ENCODE data around the gene TMEM117. TPM values are rescaled to one million over a fixed set of nuclear protein-coding genes. Genes with fewer than 3 reads are reported as not detected.

TMEM117 gene
- total and polyA plus RNA-seq, 8 donors, result 1.9 to 52.5 (median 8.0) TPM

DNA sequence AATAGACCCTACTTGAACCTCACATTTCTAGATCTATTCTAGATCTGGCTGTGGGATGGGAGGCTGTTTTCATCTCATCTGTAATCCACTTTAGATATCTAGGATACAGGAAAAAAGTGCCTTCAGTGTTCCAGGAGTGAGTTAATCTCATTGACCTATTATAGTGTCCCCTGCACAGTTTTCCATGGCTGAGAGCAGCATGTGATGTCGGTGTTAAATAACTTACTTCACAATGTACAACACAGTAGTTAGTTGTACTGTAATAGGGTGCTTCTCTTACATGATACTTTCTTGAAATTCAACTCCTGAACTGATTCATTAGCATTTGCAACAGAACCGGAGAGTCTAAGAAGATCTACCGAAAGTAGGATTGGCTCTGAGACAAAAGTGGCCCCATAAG lies 62.6 kb downstream of the TMEM117 start:
- H3K27me3 ChIP-seq, result no peaks in the 10 kb centered on the region
- no peaks in the 10 kb centered on the region for H3K36me3 ChIP-seq
- DNase-seq, result no peak
- WGBS, 5 donors, result 82 to 91% (median 90%) methylated on average over 3 of the region's 3 CpGs
- no peaks in the 10 kb centered on the region for H3K9me3 ChIP-seq
- H3K27ac ChIP-seq, result no peak overlapping the region
- intact Hi-C loops (cut with DNase I; ENCODE audit: low total_unique reads), result no loop called here
- no peaks in the 10 kb centered on the region for H3K4me1 ChIP-seq
- H3K4me3 ChIP-seq, result no peak overlapping the region
- TF ChIP-seq POLR2AphosphoS5 (IDR thresholded peaks at IDR 0.05) (no peak), EP300 (IDR thresholded peaks at IDR 0.05) (no peak), POLR2A (IDR thresholded peaks at IDR 0.05) (no peak)
- TF ChIP-seq, protein P1, sequence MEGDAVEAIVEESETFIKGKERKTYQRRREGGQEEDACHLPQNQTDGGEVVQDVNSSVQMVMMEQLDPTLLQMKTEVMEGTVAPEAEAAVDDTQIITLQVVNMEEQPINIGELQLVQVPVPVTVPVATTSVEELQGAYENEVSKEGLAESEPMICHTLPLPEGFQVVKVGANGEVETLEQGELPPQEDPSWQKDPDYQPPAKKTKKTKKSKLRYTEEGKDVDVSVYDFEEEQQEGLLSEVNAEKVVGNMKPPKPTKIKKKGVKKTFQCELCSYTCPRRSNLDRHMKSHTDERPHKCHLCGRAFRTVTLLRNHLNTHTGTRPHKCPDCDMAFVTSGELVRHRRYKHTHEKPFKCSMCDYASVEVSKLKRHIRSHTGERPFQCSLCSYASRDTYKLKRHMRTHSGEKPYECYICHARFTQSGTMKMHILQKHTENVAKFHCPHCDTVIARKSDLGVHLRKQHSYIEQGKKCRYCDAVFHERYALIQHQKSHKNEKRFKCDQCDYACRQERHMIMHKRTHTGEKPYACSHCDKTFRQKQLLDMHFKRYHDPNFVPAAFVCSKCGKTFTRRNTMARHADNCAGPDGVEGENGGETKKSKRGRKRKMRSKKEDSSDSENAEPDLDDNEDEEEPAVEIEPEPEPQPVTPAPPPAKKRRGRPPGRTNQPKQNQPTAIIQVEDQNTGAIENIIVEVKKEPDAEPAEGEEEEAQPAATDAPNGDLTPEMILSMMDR (IDR thresholded peaks at IDR 0.05), result no peak

DNA sequence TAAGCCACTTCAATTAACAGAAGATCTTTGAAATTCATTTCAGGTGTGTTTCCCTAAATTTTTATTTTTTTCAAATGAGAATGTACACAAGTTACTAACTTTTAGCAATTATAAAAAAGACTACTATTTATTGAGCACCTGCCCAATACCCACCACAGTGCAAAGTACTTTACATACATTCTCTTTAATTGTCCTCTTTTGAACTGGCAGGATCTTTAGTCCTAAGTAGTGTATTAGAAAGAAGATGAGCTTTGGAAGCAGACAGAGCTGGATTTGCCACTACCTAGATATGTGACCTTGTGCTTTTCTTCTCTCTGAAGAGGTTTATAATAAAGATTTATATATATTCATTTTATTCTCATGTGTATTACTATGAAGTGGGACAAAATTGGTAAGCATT lies 63.7 kb downstream of the TMEM117 start:
- intact Hi-C loops (cut with DNase I; ENCODE audit: low total_unique reads), result no loop called here
- Histone ChIP-seq H3K9me3 (no peaks in the 10 kb centered on the region), H3K36me3 (no peaks in the 10 kb centered on the region), H3K4me1 (no peaks in the 10 kb centered on the region), H3K4me3 (no peak overlapping the region), H3K27ac (no peak overlapping the region), H3K27me3 (no peaks in the 10 kb centered on the region)
- TF ChIP-seq, protein P1 (IDR thresholded peaks at IDR 0.05), result no peak
- no peak for TF ChIP-seq EP300 (IDR thresholded peaks at IDR 0.05)
- no peak for TF ChIP-seq POLR2AphosphoS5 (IDR thresholded peaks at IDR 0.05)
- no peak for DNase-seq

DNA sequence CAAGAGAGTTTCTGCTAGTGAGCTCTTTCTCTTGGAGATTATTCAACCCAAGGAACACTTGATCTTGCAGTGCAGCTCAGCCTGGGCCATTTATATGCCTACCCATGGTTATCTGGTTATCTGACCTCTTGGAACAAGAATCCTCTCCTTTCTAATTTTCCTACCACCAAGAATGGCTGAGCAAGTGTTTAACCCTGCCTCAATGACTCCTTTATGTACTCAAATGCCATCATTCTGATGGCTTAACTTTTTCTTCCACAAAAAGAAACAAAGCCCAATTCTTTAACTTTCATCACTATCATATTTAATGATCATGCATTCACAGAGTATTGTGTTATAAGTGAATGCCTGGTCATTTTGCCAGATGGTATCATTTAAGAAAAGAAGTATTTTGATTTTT lies 67.8 kb downstream of the TMEM117 start:
- intact Hi-C loops (cut with DNase I; ENCODE audit: low total_unique reads), result no loop called here
- Histone ChIP-seq H3K4me3 (no peak overlapping the region), H3K27me3 (no peaks in the 10 kb centered on the region), H3K4me1 (no peaks in the 10 kb centered on the region), H3K36me3 (no peaks in the 10 kb centered on the region), H3K27ac (no peak overlapping the region), H3K9me3 (no peaks in the 10 kb centered on the region)
- TF ChIP-seq EP300 (IDR thresholded peaks at IDR 0.05), result no peak
- TF ChIP-seq, protein P1 (IDR thresholded peaks at IDR 0.05), result no peak
- no peak for TF ChIP-seq POLR2A (IDR thresholded peaks at IDR 0.05)
- no peak for TF ChIP-seq POLR2AphosphoS5 (IDR thresholded peaks at IDR 0.05)
- no peak for DNase-seq

DNA sequence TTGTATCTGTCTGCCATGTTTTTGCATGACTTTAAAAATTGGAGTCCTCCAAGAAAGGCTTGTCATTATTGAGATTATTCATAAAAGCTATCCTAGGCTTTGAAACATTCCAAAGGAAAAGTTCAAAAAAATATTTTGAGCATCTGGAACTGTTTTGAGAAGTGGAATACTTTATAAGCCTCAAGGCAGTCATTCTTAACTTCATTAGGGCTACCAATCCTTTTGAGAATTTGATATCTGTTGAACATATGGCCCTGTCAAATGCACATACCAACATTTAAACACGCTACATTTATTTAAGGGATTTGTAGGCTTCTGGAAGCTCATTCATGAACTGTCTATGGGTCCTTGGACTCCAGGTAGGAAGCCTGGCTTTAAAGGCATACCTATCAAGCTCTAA lies 77.0 kb downstream of the TMEM117 start:
- Histone ChIP-seq H3K27me3 (no peaks in the 10 kb centered on the region), H3K4me1 (no peaks in the 10 kb centered on the region), H3K27ac (no peak overlapping the region), H3K4me3 (no peak overlapping the region), H3K9me3 (no peaks in the 10 kb centered on the region), H3K36me3 (no peaks in the 10 kb centered on the region)
- intact Hi-C loops (cut with DNase I; ENCODE audit: low total_unique reads), result no loop called here
- 0 to 47% (median 0%) methylated on average over 1 of the region's 1 CpG for WGBS, 5 donors
- DNase-seq, result no peak
- TF ChIP-seq EP300 (IDR thresholded peaks at IDR 0.05), result no peak
- TF ChIP-seq, protein P1 (IDR thresholded peaks at IDR 0.05), result no peak
- TF ChIP-seq POLR2AphosphoS5 (IDR thresholded peaks at IDR 0.05), result no peak
- TF ChIP-seq POLR2A (IDR thresholded peaks at IDR 0.05), result no peak

DNA sequence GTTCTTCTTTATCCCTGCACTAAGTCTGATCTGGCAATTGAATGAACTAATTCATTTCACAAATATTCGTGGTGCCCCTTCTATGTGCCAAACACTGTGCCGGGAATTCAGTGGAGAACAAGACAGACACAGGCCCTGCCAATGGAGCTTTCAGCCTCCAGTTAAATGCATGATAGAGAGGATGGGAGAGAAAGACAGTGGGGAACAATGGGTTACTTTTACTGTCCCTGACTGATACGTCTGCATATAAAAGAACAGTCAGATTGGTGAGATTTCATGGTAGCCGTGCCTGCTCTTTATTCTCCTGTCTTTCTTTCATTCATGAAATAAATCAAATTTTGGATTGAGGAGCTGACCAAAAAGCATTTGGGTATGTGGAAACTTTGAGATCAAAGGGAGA lies 78.5 kb downstream of the TMEM117 start:
- H3K27me3 ChIP-seq, result no peaks in the 10 kb centered on the region
- no peak for DNase-seq
- no peaks in the 10 kb centered on the region for H3K36me3 ChIP-seq
- H3K4me1 ChIP-seq, result no peaks in the 10 kb centered on the region
- H3K4me3 ChIP-seq, result no peak overlapping the region
- TF ChIP-seq POLR2A (IDR thresholded peaks at IDR 0.05), result no peak
- no peak for TF ChIP-seq POLR2AphosphoS5 (IDR thresholded peaks at IDR 0.05)
- no peak for TF ChIP-seq EP300 (IDR thresholded peaks at IDR 0.05)
- intact Hi-C loops (cut with DNase I; ENCODE audit: low total_unique reads), result no loop called here
- no peaks in the 10 kb centered on the region for H3K9me3 ChIP-seq
- WGBS, 5 donors, result 69 to 85% (median 78%) methylated on average over 4 of the region's 4 CpGs
- H3K27ac ChIP-seq, result no peak overlapping the region

Data from stomach (tissue), 9 donors.